Parietal lobe (tissue), 1 donor: ENCODE data around the gene FAM151A. TPM values are rescaled to one million over a fixed set of nuclear protein-coding genes. Genes with fewer than 3 reads are reported as not detected.

Experiments used
- total RNA-seq: library from RNA; depleted of rRNA; stranded (reverse); fragments of >200 nt; gene quantifications from one replicate; pipeline ENCODE4 v1.2.3, GENCODE V29; 2014

Gene FAM151A
- total RNA-seq, result not detected

DNA sequence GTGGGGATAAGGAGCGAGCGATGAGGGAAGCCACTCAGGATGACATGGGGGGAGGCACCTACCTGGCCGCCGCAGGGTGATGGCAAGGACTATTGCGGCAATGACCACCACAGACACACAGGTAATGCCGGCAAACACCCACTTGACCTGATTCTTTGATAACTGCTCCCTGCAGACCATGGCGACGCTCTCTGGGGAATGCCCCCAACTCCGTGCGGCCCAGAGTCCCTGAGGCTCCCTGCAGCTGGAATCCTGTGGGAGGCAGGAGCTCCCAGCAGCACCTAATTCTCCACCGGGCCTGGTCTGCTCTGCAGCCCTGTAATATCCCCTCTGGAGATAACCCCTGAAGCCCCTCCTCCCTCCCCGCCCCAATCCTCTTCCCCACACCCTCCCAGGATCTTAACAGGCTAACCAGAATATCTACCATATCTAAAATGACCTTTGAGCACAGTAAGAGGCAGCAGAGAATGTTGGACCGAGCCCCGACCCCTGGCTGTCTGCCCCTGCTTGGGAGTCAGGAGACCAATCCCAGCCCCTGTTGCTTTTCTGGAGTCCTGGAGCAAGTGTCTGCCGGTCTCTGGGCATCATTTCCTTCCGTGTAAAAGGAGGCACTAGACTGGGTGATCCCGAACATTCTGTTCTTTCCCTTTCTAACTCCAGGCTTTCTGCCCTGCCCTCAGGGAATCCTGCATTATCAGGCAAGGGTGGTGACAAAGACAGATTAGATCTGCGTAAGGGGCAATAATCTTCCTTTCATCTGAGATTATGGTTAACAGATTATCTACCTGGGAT is at the start of gene FAM151A:
Gene FAM151A (minus strand): TSS at position 310 of the 792 bp plus-strand sequence. CDS start 130 bp downstream, at position 180.

GRCh38 chr1:54640863-54641836 is 17.8 kb upstream of the FAM151A start, which contains the start of gene MROH7:
Gene MROH7 (plus strand): TSS chr1:54641786. CDS start chr1:54652927, 11,141 bp downstream.

Other genes with a start within 250 kb of the FAM151A start
- 58.8 TPM for gene SSBP3, start 217.1 kb downstream of the FAM151A start, total RNA-seq
- gene ACOT11, start 75.3 kb downstream of the FAM151A start, total RNA-seq, result 7.2 TPM
- gene MROH7, start 18.3 kb upstream of the FAM151A start, total RNA-seq, result 2.5 TPM
- 21.6 TPM for gene TTC4, start 92.3 kb upstream of the FAM151A start, total RNA-seq
- gene PARS2, start 141.0 kb upstream of the FAM151A start, total RNA-seq, result 2.8 TPM
- not detected for gene TTC22, start 177.8 kb upstream of the FAM151A start, total RNA-seq